SJSA1 (cell line): ENCODE results near the gene CHCHD3. TPM values are rescaled to one million over a fixed set of nuclear protein-coding genes. Genes with fewer than 3 reads are reported as not detected.

Source experiments
- DNase-seq, 2 experiments: peaks; one replicate each; pipeline ENCODE4 v3.0.0-alpha.2; 2015 to 2020; ENCODE audit warnings: low spot score in 2 of 2, low read depth in 1 of 2
- H3K27ac ChIP-seq: fragments of 250-450 bp; sonication (Bioruptor Pico); 2 replicates; pipeline ENCODE4 v1.5.1; 2020; ENCODE audit warnings: mild to moderate bottlenecking, moderate library complexity
- H3K27me3 ChIP-seq: fragments of 250-450 bp; sonication (Bioruptor Pico); replicated peaks from 2 replicates; pipeline ENCODE4 v1.5.1; 2020; ENCODE audit warnings: mild to moderate bottlenecking, moderate library complexity
- H3K36me3 ChIP-seq: fragments of 250-450 bp; sonication (Bioruptor Pico); 2 replicates; pipeline ENCODE4 v1.5.1; 2020; ENCODE audit warnings: mild to moderate bottlenecking
- H3K4me1 ChIP-seq: fragments of 250-450 bp; sonication (Bioruptor Pico); replicated peaks from 2 replicates; pipeline ENCODE4 v1.6.1; 2021; ENCODE audit warnings: mild to moderate bottlenecking
- H3K4me3 ChIP-seq: fragments of 250-450 bp; sonication (Bioruptor Pico); 2 replicates; pipeline ENCODE4 v1.5.1; 2020; ENCODE audit warnings: mild to moderate bottlenecking
- H3K9me3 ChIP-seq: fragments of 250-450 bp; sonication (Bioruptor Pico); replicated peaks from 2 replicates; pipeline ENCODE4 v1.5.1; 2020; ENCODE audit warnings: mild to moderate bottlenecking
- total RNA-seq: library from RNA; depleted of rRNA; stranded (reverse); fragments of >200 nt; shearing (Covaris generic); gene quantifications from 2 replicates; pipeline ENCODE4 v1.2.3, GENCODE V29; 2014

The CHCHD3 gene
- total RNA-seq, 1 experiment from 2014 or later: 150 TPM

DNA sequence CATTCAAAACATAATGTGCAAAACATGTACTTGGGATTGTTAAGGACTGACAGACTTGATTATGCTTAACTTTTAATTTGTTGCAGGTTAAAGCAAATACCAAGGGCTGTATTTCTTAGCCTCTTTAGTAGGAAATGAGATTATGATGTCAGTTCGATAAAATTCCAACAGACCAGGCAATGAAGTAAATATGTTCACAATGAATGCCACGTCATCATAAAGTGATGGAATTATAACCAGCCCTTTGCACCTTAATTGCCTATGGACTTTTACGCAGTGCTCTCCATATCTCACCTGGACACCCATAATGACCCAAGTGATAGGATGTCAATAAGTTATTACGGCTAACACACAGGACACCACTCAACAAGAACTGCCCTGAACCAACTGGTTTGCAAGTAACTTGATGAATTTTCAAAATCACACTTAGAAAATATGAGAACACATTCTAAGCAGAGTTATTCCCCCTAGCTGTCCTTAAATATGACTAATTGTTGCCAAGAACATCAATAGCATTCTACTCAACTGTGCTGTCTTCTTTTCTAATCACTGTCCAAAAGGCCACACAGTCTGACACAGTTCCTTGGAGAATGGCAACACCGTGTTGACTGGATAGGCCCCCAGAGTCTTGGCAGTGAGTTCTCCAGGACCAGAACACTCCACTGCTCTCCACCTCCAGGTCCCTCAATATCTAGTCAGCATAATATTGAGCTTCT, 115.0 kb downstream of the CHCHD3 start:
- no peak overlapping the region for H3K27ac ChIP-seq
- H3K36me3 ChIP-seq: no peaks in the 10 kb centered on the region
- no peaks in the 10 kb centered on the region for H3K27me3 ChIP-seq
- no peak for DNase-seq
- no peak overlapping the region for H3K4me3 ChIP-seq
- H3K9me3 ChIP-seq: no peaks in the 10 kb centered on the region; the same call in 1 of the 2 replicates
- H3K4me1 ChIP-seq: no peaks in the 10 kb centered on the region

GRCh38 chr7:132965951-132966350, 115.9 kb downstream of the CHCHD3 start:
- Histone ChIP-seq H3K4me3 (no peak overlapping the region), H3K9me3 (no peaks in the 10 kb centered on the region; the same call in 1 of the 2 replicates), H3K36me3 (no peaks in the 10 kb centered on the region), H3K4me1 (no peaks in the 10 kb centered on the region), H3K27ac (no peak overlapping the region), H3K27me3 (no peaks in the 10 kb centered on the region)
- no peak for DNase-seq

DNA sequence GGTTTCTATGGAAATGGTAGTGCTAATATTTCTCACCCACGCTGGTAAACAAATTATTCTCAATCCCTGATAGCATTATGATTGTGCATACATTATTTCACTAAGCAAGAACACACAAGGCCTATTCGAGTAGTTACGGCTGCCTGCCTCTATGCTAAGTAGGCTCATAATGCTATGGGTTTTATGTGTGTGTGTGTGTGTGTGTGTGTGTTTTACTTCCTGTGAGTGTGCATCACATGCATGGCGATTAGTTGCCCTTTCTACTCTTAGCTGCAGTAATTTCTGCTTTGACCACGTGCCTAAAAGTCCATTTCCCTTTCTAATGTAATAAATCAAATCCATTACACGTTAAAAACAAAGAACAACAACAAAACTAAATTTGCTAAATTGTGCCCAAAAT, 117.0 kb downstream of the CHCHD3 start:
- H3K27me3 ChIP-seq: no peaks in the 10 kb centered on the region
- no peaks in the 10 kb centered on the region; the same call in 1 of the 2 replicates for H3K9me3 ChIP-seq
- DNase-seq: no peak
- H3K4me3 ChIP-seq: no peak overlapping the region
- H3K4me1 ChIP-seq: no peaks in the 10 kb centered on the region
- no peak overlapping the region for H3K27ac ChIP-seq
- no peaks in the 10 kb centered on the region for H3K36me3 ChIP-seq

DNA sequence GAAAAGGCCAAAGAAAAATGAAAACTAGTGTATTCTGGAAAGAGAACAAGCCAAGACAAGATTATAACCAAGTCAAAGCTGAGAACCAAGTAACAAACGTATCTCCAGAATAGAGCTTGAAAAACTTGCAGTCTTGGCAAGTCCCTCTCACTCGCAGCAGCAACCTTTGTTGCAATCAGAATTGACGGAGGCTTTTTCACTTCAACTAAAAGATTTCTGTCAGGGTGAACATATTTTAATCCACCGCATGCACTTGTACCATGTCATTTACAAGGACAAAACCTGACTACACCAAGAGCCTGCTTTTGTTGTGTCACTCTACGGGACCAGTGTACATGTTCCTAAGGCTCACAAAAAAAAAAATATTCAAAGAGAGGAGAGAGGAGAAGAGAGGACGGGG, 122.0 kb downstream of the CHCHD3 start:
- H3K27me3 ChIP-seq: no peaks in the 10 kb centered on the region
- H3K9me3 ChIP-seq: no peaks in the 10 kb centered on the region
- no peak overlapping the region for H3K27ac ChIP-seq
- H3K4me3 ChIP-seq: no peak overlapping the region
- no peaks in the 10 kb centered on the region for H3K4me1 ChIP-seq
- no peaks in the 10 kb centered on the region; the same call in 1 of the 2 replicates for H3K36me3 ChIP-seq
- DNase-seq: no peak

DNA sequence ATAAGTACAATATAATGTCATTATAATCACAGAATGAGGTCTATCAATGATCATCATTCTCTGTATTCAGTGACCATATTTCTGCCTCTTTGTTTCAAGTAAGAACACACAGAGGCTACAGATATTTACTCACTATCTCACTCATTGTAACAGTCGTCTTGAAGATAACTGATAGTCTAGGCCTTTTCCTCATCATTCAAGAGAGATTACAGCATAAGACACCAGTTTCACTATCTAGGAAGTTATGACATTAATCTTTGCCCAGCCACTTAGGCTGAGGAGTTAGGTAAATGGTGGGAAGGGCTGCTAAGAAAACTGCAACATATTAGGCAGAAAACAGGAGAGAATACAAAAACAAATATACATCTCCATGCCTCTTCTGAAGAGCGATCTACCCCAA, 125.3 kb downstream of the CHCHD3 start:
- no peak overlapping the region for H3K27ac ChIP-seq
- no peaks in the 10 kb centered on the region for H3K9me3 ChIP-seq
- no peak for DNase-seq
- no peaks in the 10 kb centered on the region for H3K4me1 ChIP-seq
- H3K4me3 ChIP-seq: no peak overlapping the region
- H3K36me3 ChIP-seq: no peaks in the 10 kb centered on the region; the same call in 1 of the 2 replicates
- no peaks in the 10 kb centered on the region for H3K27me3 ChIP-seq

GRCh38 chr7:132953468-132953867, 128.4 kb downstream of the CHCHD3 start:
- Histone ChIP-seq H3K27me3 (no peaks in the 10 kb centered on the region), H3K9me3 (no peaks in the 10 kb centered on the region), H3K4me1 (no peaks in the 10 kb centered on the region), H3K4me3 (no peak overlapping the region), H3K27ac (no peak overlapping the region), H3K36me3 (peaks cover 4% of the 10 kb centered on the region; the same call in 1 of the 2 replicates)
- DNase-seq: no peak

DNA sequence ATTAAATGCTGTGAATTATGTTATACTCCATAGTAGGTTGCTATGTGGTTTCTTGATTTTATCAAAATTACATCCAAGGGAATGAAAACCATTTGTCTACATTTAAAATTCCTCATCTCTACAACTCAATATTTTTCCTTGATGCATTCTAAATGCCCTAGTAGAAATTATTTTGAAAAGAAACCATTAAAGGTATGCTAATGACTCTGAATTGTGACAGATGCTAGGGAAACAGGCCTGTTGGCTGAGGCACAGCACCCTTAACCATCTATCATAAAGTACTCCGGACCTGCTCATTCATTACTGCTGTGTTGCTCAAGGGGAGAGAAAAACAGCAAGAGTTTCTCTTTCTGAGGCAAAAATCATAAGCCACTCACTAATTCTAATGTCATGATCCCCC, 131.2 kb downstream of the CHCHD3 start:
- DNase-seq: no peak
- Histone ChIP-seq H3K9me3 (no peaks in the 10 kb centered on the region), H3K36me3 (peaks cover 4% of the 10 kb centered on the region; the same call in 1 of the 2 replicates), H3K4me3 (no peak overlapping the region), H3K27ac (no peak overlapping the region), H3K27me3 (no peaks in the 10 kb centered on the region), H3K4me1 (no peaks in the 10 kb centered on the region)

DNA sequence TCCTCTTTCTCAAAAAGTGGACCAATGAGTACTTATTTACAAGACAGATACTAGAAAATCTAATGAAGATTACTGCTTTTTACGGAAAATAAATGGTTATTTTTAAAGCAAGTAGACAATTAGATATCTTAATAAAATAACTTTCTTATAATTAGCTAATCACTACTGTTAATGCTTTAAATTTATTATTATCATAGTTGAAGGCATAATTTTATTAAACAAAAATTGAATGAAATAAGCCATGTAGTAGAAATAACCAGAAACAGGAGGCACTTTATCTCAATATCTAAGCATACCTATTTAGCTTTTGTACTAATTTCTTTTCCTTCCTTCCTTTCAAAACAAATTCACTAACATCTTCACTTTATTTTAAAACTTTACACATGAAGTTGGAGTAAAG, 134.9 kb downstream of the CHCHD3 start:
- Histone ChIP-seq H3K27me3 (no peaks in the 10 kb centered on the region), H3K4me3 (no peak overlapping the region), H3K36me3 (0 out of 2 replicates have a peak, but pooled peaks cover 4% of the 10 kb centered on the region), H3K4me1 (no peaks in the 10 kb centered on the region), H3K9me3 (no peaks in the 10 kb centered on the region), H3K27ac (no peak overlapping the region)
- DNase-seq: no peak

GRCh38 chr7:132944774-132945173, 137.1 kb downstream of the CHCHD3 start:
- Histone ChIP-seq H3K27ac (no peak overlapping the region), H3K27me3 (no peaks in the 10 kb centered on the region), H3K9me3 (no peaks in the 10 kb centered on the region), H3K4me3 (no peak overlapping the region), H3K36me3 (0 out of 2 replicates have a peak, but pooled peaks cover 4% of the 10 kb centered on the region), H3K4me1 (no peaks in the 10 kb centered on the region)
- no peak for DNase-seq

DNA sequence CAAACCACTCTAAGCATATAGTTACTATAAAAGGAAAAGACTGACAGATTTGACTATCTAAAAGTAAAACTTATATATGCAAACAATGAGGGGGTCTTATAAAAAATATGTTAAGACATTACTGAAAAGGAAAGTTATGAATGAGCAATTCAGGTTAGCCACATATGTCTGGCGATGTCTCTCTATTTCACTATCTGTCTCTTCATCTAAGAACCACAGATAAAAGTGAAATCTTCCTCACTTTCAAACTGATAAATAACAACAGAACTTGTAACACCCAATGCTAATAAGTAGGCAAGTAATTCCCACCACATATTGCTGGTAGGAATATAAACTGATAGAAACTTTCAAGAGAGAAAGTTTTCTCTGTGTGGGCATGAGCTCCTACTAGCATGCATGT, 138.2 kb downstream of the CHCHD3 start:
- no peaks in the 10 kb centered on the region for H3K4me1 ChIP-seq
- H3K27ac ChIP-seq: no peak overlapping the region
- H3K4me3 ChIP-seq: no peak overlapping the region
- no peaks in the 10 kb centered on the region for H3K27me3 ChIP-seq
- H3K36me3 ChIP-seq: no peaks in the 10 kb centered on the region
- no peak for DNase-seq
- no peaks in the 10 kb centered on the region for H3K9me3 ChIP-seq

DNA sequence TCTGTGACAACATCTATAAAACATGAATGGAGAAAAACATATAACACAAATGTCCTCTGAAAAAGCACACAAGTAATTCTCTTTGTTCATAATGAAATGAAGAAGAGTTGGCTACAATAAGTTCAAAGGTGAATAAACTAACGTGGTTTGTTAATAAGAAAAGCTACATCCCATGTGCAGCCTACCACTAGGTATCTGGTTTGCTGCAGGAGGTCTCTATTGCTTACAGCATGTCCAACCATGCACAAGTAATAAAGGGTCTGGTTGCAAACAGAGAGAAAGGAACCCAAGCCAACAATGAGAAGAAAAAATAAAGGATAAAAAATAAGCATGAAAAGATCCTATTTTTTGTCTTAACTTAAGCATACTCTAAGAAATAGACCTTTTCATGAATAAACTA, 139.2 kb downstream of the CHCHD3 start:
- Histone ChIP-seq H3K27me3 (no peaks in the 10 kb centered on the region), H3K4me3 (no peak overlapping the region), H3K27ac (no peak overlapping the region), H3K36me3 (no peaks in the 10 kb centered on the region), H3K9me3 (no peaks in the 10 kb centered on the region), H3K4me1 (no peaks in the 10 kb centered on the region)
- no peak for DNase-seq

DNA sequence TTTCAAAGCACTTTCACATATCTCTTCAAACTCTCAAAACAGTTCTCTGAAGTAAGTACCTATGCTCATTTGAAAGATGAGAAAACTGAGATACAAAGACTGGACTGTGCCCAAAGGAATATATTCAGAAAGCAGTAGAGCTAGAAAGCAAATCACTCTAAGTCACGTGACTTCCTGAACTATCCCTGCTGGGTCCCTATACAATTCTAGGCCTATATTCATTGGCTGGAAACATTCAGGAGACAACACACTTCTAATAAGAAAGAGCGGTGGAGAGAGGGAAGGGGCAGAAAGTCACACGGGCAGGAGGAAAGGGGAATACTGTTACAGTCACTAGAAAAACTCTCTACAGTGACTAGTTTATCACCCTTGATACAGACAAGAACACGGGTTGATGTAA, 140.0 kb downstream of the CHCHD3 start:
- H3K4me3 ChIP-seq: no peak overlapping the region
- DNase-seq: no peak
- no peak overlapping the region for H3K27ac ChIP-seq
- no peaks in the 10 kb centered on the region for H3K27me3 ChIP-seq
- H3K4me1 ChIP-seq: no peaks in the 10 kb centered on the region
- H3K36me3 ChIP-seq: no peaks in the 10 kb centered on the region
- H3K9me3 ChIP-seq: no peaks in the 10 kb centered on the region

- H3K4me3 ChIP-seq: no peak overlapping the region
- no peaks in the 10 kb centered on the region for H3K9me3 ChIP-seq
- DNase-seq: no peak
- H3K27me3 ChIP-seq: no peaks in the 10 kb centered on the region
- H3K4me1 ChIP-seq: no peaks in the 10 kb centered on the region
- H3K36me3 ChIP-seq: no peaks in the 10 kb centered on the region
- H3K27ac ChIP-seq: no peak overlapping the region
These were observed 140.5 kb downstream of the CHCHD3 start for GRCh38 chr7:132941428-132941827.

DNA sequence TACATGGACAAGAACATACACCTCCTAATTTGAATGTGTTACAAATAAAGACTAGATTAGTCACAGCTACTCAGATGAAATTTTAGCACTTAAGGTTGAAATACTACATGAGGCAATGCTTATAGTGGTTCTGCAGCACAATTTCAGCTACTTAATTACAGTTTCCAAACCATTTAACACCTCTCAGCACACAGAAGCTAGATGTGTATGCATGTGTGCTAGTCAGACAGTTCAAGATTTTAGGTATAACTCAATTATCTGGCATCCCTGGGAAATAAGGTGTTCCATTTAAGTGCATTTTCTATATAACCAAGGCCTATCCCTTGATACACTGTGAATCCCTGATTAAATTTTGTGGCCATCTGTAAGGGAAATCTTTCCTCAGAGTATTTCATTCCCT, 141.8 kb downstream of the CHCHD3 start:
- DNase-seq: no peak
- H3K4me1 ChIP-seq: no peaks in the 10 kb centered on the region
- H3K27ac ChIP-seq: no peak overlapping the region
- H3K27me3 ChIP-seq: no peaks in the 10 kb centered on the region
- H3K36me3 ChIP-seq: no peaks in the 10 kb centered on the region
- no peak overlapping the region for H3K4me3 ChIP-seq
- H3K9me3 ChIP-seq: no peaks in the 10 kb centered on the region

GRCh38 chr7:132939495-132939894, 142.4 kb downstream of the CHCHD3 start:
- Histone ChIP-seq H3K27me3 (no peaks in the 10 kb centered on the region), H3K4me1 (no peaks in the 10 kb centered on the region), H3K9me3 (no peaks in the 10 kb centered on the region), H3K36me3 (no peaks in the 10 kb centered on the region), H3K27ac (no peak overlapping the region), H3K4me3 (no peak overlapping the region)
- no peak for DNase-seq
